RWPE1 (cell line): Measurements from ENCODE around the gene SLC5A12.

Experiments used
- CTCF ChIA-PET: fragments of 350-600 bp; sonication (Branson Sonifier 250); formaldehyde crosslinking; extraction: SDS; loops from one replicate; lab custom pipeline; 2021; lab: Yijun Ruan, JAX
- POLR2A ChIA-PET: fragments of 400-600 bp; formaldehyde crosslinking; extraction: SDS; loops from one replicate; lab custom pipeline; 2020; ENCODE audit warnings: antibody characterized with exemption; ENCODE audit not compliant: low non-redundant PET; lab: Yijun Ruan, JAX
- DNase-seq: peaks from one replicate; pipeline ENCODE4 v3.0.0; 2012; ENCODE audit warnings: low spot score
- H3K27ac ChIP-seq: fragments of 450-650 bp; 2 replicates; pipeline ENCODE4 v1.5.1; 2017
- TF ChIP-seq, protein P1 (sequence below): fragments of 450-650 bp; conservative IDR thresholded peaks from 2 replicates; pipeline ENCODE4 v1.5.1; 2017; ENCODE audit warnings: low read depth, mild to moderate bottlenecking

SLC5A12 gene

GRCh38 chr11:26715133-26715532 lies 6.7 kb downstream of the SLC5A12 start:
- TF ChIP-seq, protein P1, sequence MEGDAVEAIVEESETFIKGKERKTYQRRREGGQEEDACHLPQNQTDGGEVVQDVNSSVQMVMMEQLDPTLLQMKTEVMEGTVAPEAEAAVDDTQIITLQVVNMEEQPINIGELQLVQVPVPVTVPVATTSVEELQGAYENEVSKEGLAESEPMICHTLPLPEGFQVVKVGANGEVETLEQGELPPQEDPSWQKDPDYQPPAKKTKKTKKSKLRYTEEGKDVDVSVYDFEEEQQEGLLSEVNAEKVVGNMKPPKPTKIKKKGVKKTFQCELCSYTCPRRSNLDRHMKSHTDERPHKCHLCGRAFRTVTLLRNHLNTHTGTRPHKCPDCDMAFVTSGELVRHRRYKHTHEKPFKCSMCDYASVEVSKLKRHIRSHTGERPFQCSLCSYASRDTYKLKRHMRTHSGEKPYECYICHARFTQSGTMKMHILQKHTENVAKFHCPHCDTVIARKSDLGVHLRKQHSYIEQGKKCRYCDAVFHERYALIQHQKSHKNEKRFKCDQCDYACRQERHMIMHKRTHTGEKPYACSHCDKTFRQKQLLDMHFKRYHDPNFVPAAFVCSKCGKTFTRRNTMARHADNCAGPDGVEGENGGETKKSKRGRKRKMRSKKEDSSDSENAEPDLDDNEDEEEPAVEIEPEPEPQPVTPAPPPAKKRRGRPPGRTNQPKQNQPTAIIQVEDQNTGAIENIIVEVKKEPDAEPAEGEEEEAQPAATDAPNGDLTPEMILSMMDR: no peak
- POLR2A ChIA-PET: no interaction called here
- DNase-seq: no peak
- CTCF ChIA-PET: interaction anchor here (0.7 kb wide), 1 partner anchor 312 kb away, joined by 3 read pairs; no protein-coding TSS in a partner anchor
- no peak overlapping the region for H3K27ac ChIP-seq

GRCh38 chr11:26712497-26712896 lies 9.4 kb downstream of the SLC5A12 start:
- H3K27ac ChIP-seq: no peak overlapping the region
- TF ChIP-seq, protein P1: no peak
- no peak for DNase-seq
- CTCF ChIA-PET: no interaction called here
- POLR2A ChIA-PET: no interaction called here

DNA sequence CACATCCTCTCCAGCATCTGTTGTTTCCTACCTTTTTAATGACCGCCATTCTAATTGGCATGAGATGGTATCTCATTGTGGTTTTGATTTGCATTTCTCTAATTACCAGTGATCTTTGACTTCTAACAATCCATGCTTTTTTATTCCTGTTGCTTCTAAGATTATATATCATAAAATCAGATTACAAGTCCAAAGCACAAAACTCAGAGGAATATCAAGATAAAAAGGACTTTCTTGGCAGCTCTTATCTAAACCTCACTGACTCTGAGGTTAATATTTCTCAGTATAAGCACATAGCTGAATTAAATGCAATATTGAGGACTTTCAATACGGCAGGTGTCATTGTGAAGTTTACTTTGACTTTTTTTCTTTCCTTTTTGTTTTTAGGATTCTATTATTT lies 11.4 kb downstream of the SLC5A12 start:
- H3K27ac ChIP-seq: no peak overlapping the region
- TF ChIP-seq, protein P1: no peak
- DNase-seq: no peak
- ChIA-PET CTCF (interaction anchor here (0.6 kb wide), 1 partner anchor 15 kb away, joined by 3 read pairs; no protein-coding TSS in a partner anchor), POLR2A (no interaction called here)

GRCh38 chr11:26708736-26709456 lies 13.0 kb downstream of the SLC5A12 start:
- POLR2A ChIA-PET: no interaction called here
- no peak overlapping the region for H3K27ac ChIP-seq
- no peak for DNase-seq
- TF ChIP-seq, protein P1: no peak
- CTCF ChIA-PET: no interaction called here

GRCh38 chr11:26706181-26706580 lies 15.7 kb downstream of the SLC5A12 start:
- CTCF ChIA-PET: no interaction called here
- H3K27ac ChIP-seq: no peak overlapping the region
- no peak for DNase-seq
- TF ChIP-seq, protein P1: no peak
- POLR2A ChIA-PET: no interaction called here

GRCh38 chr11:26704249-26704648 lies 17.6 kb downstream of the SLC5A12 start:
- POLR2A ChIA-PET: no interaction called here

More at GRCh38 chr11:26704249-26704648, 17.6 kb downstream of the SLC5A12 start:
- CTCF ChIA-PET: no interaction called here
- no peak for DNase-seq
- H3K27ac ChIP-seq: no peak overlapping the region
- TF ChIP-seq, protein P1: no peak
